H1 (cell line): Measurements from ENCODE around the gene EPS8L1. TPM values are rescaled to one million over a fixed set of nuclear protein-coding genes. Genes with fewer than 3 reads are reported as not detected.

Source experiments
- BACH1 ChIP-seq: IDR thresholded peaks from 2 replicates; pipeline ENCODE4 v1.6.1; 2012; ENCODE audit warnings: low read length, improper control_type of control experiment
- CHD1 ChIP-seq: IDR thresholded peaks from 2 replicates; pipeline ENCODE4 v1.6.1; 2012; ENCODE audit warnings: low read depth, low read length, improper control_type of control experiment
- CREB1 ChIP-seq: IDR thresholded peaks from 2 replicates; pipeline ENCODE4 v1.6.1; 2012; ENCODE audit warnings: inconsistent platforms
- CTCF ChIP-seq, 3 experiments: IDR thresholded peaks; 1 replicate in 2 of 3; 2 replicates in 1 of 3; pipeline versions ENCODE4 v1.5.1 to v1.6.1; 2011; ENCODE audit warnings: low read length in 3 of 3, mild to moderate bottlenecking in 3 of 3, inconsistent platforms in 2 of 3, low read depth in 1 of 3, moderate library complexity in 1 of 3; ENCODE audit not compliant: insufficient read depth in 1 of 3; ENCODE audit errors: control extremely low read depth in 1 of 3
- KDM4A ChIP-seq: IDR thresholded peaks from one replicate; pipeline ENCODE4 v1.7.1; 2012; ENCODE audit warnings: low read depth, mild to moderate bottlenecking, moderate library complexity, low read length, inconsistent platforms; ENCODE audit not compliant: severe bottlenecking
- RBBP5 ChIP-seq: IDR thresholded peaks from 2 replicates; pipeline ENCODE4 v1.7.1; 2012; ENCODE audit warnings: low read depth, mild to moderate bottlenecking, inconsistent platforms, low read length, moderate library complexity, borderline replicate concordance
- SAP30 ChIP-seq: fragments of 300-600 bp; sonication (generic); IDR thresholded peaks from 2 replicates; pipeline ENCODE4 v1.7.1; 2012; ENCODE audit warnings: low read length, moderate library complexity, mild to moderate bottlenecking, inconsistent platforms; ENCODE audit not compliant: insufficient read depth, insufficient replicate concordance
- SP1 ChIP-seq: IDR thresholded peaks from 2 replicates; pipeline ENCODE4 v1.6.1; 2011; ENCODE audit warnings: low read depth, low read length
- SP2 ChIP-seq: IDR thresholded peaks from 2 replicates; pipeline ENCODE4 v1.6.1; 2012; ENCODE audit warnings: mild to moderate bottlenecking, low read length, inconsistent platforms
- SP4 ChIP-seq: IDR thresholded peaks from 2 replicates; pipeline ENCODE4 v1.6.1; 2012; ENCODE audit warnings: low read length, inconsistent platforms
- TCF12 ChIP-seq: IDR thresholded peaks from 2 replicates; pipeline ENCODE4 v1.6.1; 2011; ENCODE audit warnings: low read depth, mild to moderate bottlenecking, low read length
- ZNF274 ChIP-seq: IDR thresholded peaks from 2 replicates; pipeline ENCODE4 v1.7.0; 2012; ENCODE audit warnings: low read length, borderline replicate concordance; ENCODE audit errors: extremely low read depth
- polyA plus RNA-seq, 7 experiments: library from polyadenylated mRNA; depleted of rRNA in 3 of 7; stranded (reverse) in 5 of 7; unstranded in 2 of 7; fragments of >200 nt in 5 of 7; fragments of 200-250 nt in 2 of 7; gene quantifications; 1 replicate in 5 of 7; 2 replicates in 1 of 7; 4 replicates in 1 of 7; pipeline versions ENCODE4 v1.2.1 to v1.2.3, GENCODE V29; 2011 to 2013; ENCODE audit warnings: missing spikeins in 2 of 7, mixed read lengths in 2 of 7
- total RNA-seq: library from RNA; stranded (reverse); fragmentation: NEBNext Ultra II Directional; extraction: Animal tissue kit (Norgen Biotek cat#: 25700); gene quantifications from 2 replicates; pipeline ENCODE4 v1.2.1, GENCODE V29; 2021
- TF ChIP-seq, protein P1 (sequence below): IDR thresholded peaks from 2 replicates; pipeline ENCODE4 v1.6.1; 2011; ENCODE audit warnings: low read depth, mild to moderate bottlenecking, low read length; ENCODE audit not compliant: insufficient read depth

EPS8L1 gene
- total and polyA plus RNA-seq, 2 of the 8 experiments (the other 6 are each of a cell fraction or from before 2014, with no cell fraction given) = 19.8 to 30.2 TPM

DNA sequence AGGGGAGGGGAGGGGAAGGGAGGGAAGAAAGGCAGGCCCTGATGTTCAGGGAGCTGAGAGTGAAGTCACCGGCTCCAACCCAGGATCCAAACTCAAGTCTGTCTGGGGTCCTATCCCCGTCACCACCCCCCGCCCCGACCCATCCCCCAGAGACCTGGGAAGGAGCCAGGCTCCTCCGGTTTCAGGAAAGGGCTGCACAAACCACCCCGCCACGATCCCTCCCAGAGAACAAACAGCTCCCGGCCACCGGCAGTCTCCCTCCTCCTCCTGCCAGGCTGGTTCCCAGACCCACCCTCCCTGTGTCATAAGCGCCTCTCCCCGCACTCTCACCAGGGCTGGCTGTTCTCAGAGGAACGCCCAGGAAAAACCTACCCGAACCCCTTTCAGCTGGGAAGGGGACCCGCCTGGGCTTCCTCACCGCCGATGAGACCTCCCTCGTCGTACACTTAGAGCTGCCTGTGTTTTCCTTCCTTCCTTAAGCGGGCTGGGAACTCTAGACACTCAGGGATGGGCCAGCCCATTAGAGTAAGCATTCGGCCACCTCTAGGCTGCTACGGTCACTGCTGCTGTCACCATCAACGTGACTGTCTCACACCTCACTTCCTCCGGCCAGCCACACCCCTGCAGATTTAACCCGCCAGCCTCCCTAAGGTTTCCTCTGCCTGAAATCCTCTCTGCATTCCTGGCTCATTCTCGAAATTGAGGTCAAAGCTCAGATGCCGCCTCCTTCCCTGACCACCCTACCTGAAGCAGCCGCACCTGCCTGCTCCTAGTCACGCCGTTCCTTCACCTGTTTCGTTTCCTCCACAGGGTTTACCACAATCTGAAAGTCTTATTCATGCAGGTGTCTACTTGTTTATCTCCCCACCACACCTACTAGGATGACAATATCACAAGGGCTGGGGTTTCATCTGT is 6.5 kb upstream of the EPS8L1 start (continued):
- TF ChIP-seq CTCF (IDR thresholded peaks at IDR 0.05; ENCODE audit: control extremely low read depth in 1 of 3, insufficient read depth in 1 of 3, low read depth in 1 of 3, low read length in 3 of 3) = no peak
- peak; percentile 35; the same call in 1 of the 2 replicates for TF ChIP-seq CREB1
- no peak for TF ChIP-seq ZNF274
- no peak for TF ChIP-seq SP2
- no peak for TF ChIP-seq CHD1
- TF ChIP-seq SP4 = no peak
- TF ChIP-seq RBBP5 = no peak
- peak; percentile 41 for TF ChIP-seq KDM4A
- no peak for TF ChIP-seq SP1
- no peak for TF ChIP-seq TCF12
- peak; percentile 33 for TF ChIP-seq SAP30
- TF ChIP-seq, protein P1, sequence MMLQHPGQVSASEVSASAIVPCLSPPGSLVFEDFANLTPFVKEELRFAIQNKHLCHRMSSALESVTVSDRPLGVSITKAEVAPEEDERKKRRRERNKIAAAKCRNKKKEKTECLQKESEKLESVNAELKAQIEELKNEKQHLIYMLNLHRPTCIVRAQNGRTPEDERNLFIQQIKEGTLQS = no peak
- no peak for TF ChIP-seq BACH1
